ENCODE data around the gene CGREF1.

CGREF1 gene

DNA sequence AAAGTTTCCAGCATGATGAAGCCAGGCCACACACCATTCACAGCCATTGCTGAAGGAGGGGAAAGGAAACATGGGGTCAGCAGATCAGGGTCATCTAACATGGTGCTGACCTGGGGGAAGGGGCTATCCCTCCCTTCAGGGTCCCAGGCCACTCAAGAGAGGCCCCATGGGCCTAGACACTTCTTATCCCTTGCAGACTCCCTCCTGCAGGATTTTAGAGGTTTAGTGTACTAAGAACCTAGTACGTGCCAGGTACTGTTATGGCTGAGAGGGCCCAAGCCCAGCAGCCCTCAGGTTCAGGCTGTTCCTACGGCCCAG is 23.5 kb downstream of the CGREF1 start:
- DNase-seq (no peak), ATAC-seq (ENCODE audit: insufficient read depth, low read depth) (no peak)
- TF ChIP-seq, protein P1, sequence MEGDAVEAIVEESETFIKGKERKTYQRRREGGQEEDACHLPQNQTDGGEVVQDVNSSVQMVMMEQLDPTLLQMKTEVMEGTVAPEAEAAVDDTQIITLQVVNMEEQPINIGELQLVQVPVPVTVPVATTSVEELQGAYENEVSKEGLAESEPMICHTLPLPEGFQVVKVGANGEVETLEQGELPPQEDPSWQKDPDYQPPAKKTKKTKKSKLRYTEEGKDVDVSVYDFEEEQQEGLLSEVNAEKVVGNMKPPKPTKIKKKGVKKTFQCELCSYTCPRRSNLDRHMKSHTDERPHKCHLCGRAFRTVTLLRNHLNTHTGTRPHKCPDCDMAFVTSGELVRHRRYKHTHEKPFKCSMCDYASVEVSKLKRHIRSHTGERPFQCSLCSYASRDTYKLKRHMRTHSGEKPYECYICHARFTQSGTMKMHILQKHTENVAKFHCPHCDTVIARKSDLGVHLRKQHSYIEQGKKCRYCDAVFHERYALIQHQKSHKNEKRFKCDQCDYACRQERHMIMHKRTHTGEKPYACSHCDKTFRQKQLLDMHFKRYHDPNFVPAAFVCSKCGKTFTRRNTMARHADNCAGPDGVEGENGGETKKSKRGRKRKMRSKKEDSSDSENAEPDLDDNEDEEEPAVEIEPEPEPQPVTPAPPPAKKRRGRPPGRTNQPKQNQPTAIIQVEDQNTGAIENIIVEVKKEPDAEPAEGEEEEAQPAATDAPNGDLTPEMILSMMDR (IDR thresholded peaks at IDR 0.05; ENCODE audit: borderline replicate concordance, extremely low read depth, low read length, poor library complexity, severe bottlenecking), result no peak
- no peak for TF ChIP-seq EZH2 (IDR thresholded peaks at IDR 0.05; ENCODE audit: borderline replicate concordance, low read depth, low read length, severe bottlenecking)
- no peak overlapping the region for H2AFZ ChIP-seq (ENCODE audit: low read depth, low read length)
- H3K9ac ChIP-seq (ENCODE audit: low read depth, low read length), result no peak overlapping the region
- H3K4me3 ChIP-seq (ENCODE audit: low read depth in 1 of 2, low read length in 2 of 2), result no peak overlapping the region
- no peak overlapping the region for H3K27ac ChIP-seq (ENCODE audit: low read length)
- no peaks in the 10 kb centered on the region for H3K27me3 ChIP-seq (ENCODE audit: insufficient read depth, low read length, poor library complexity)
- no peaks in the 10 kb centered on the region for H3K4me1 ChIP-seq (ENCODE audit: insufficient read depth, low read length)
- no peaks in the 10 kb centered on the region for H3K79me2 ChIP-seq (ENCODE audit: insufficient read depth, low read length)
- 0 out of 2 replicates have a peak, but pooled peaks cover 3% of the 10 kb centered on the region for H4K20me1 ChIP-seq (ENCODE audit: insufficient read depth, low read length)
- H3K9me3 ChIP-seq (ENCODE audit: insufficient read depth, low read length, severe bottlenecking), result no peaks in the 10 kb centered on the region
- no peak overlapping the region for H3K4me2 ChIP-seq (ENCODE audit: insufficient read depth, low read length)
- H3K36me3 ChIP-seq (ENCODE audit: insufficient read depth, low read length), result 0 out of 2 replicates have a peak, but pooled peaks cover 4% of the 10 kb centered on the region

- no peak overlapping the region for H3K9ac ChIP-seq (ENCODE audit: low read depth, low read length)
- H3K4me2 ChIP-seq (ENCODE audit: insufficient read depth, low read length), result no peak overlapping the region
- H3K4me3 ChIP-seq (ENCODE audit: low read depth in 1 of 2, low read length in 2 of 2), result no peak overlapping the region
Observed at GRCh38 chr2:27094353-27094984, 24.5 kb downstream of the CGREF1 start.

DNA sequence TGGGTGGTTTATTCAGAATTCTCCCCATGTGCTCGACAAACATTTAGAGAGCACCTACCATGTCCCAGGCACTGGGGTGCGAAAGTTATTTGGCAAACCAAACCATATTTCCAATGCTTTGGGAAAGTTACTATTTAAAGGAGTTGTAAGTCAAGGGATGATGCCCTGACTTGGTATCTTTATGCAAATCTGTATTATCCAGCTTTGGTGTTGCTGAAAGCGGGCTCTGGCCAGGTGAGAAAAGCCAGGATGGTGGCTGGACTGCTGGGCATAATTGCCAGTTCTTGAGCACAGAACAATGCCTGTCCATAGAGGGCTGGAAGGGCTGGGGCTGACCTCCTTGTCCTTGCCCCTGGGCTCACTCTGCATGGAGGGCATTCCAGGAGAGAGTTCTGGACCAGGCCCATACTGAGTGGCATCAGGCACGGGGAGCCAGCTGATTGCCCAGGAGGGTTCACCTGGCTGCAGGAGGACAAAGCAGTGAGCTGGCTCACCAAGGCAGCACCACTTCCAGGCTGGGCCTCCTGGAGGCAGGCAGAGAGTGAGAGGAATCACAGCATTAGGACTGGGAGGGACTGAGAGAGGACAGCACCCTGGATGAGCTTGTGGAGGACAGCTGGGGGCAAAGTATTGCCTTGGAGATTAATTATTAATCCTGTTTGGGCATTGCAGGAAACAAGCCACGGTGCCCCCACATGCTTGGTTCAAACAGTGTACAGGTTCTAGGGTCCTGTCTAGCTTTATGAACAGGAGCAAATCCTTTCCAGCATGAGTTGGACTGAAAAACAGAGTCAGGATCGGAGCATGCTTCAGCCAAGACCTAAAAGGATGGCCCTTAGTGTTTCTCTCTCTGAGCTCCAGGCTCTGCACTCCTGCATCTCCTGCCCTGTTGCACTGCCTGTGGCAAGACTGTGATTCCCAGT is 25.2 kb downstream of the CGREF1 start:
- Histone ChIP-seq H3K4me1 (ENCODE audit: insufficient read depth, low read length) (peaks cover 10% of the 10 kb centered on the region), H3K9me3 (ENCODE audit: insufficient read depth, low read length, severe bottlenecking) (no peaks in the 10 kb centered on the region), H3K9ac (ENCODE audit: low read depth, low read length) (no peak overlapping the region), H3K27ac (ENCODE audit: low read length) (no peak overlapping the region), H3K27me3 (ENCODE audit: insufficient read depth, low read length, poor library complexity) (no peaks in the 10 kb centered on the region), H3K4me3 (ENCODE audit: low read depth in 1 of 2, low read length in 2 of 2) (no peak overlapping the region), H3K4me2 (ENCODE audit: insufficient read depth, low read length) (no peak overlapping the region), H3K79me2 (ENCODE audit: insufficient read depth, low read length) (no peaks in the 10 kb centered on the region), H2AFZ (ENCODE audit: low read depth, low read length) (no peak overlapping the region), H3K36me3 (ENCODE audit: insufficient read depth, low read length) (no peaks in the 10 kb centered on the region), H4K20me1 (ENCODE audit: insufficient read depth, low read length) (no peaks in the 10 kb centered on the region)
- TF ChIP-seq, protein P1 (IDR thresholded peaks at IDR 0.05; ENCODE audit: borderline replicate concordance, extremely low read depth, low read length, poor library complexity, severe bottlenecking), result no peak
- no peak for TF ChIP-seq EZH2 (IDR thresholded peaks at IDR 0.05; ENCODE audit: borderline replicate concordance, low read depth, low read length, severe bottlenecking)
- no peak for DNase-seq
- no peak for ATAC-seq (ENCODE audit: insufficient read depth, low read depth)

More at GRCh38 chr2:27094353-27094984, 24.5 kb downstream of the CGREF1 start:
- TF ChIP-seq EZH2 (IDR thresholded peaks at IDR 0.05; ENCODE audit: borderline replicate concordance, low read depth, low read length, severe bottlenecking), result no peak
- TF ChIP-seq, protein P1 (IDR thresholded peaks at IDR 0.05; ENCODE audit: borderline replicate concordance, extremely low read depth, low read length, poor library complexity, severe bottlenecking), result no peak
- no peak for DNase-seq
- Histone ChIP-seq H3K79me2 (ENCODE audit: insufficient read depth, low read length) (no peaks in the 10 kb centered on the region), H3K4me1 (ENCODE audit: insufficient read depth, low read length) (peaks cover 2% of the 10 kb centered on the region; the same call in 1 of the 2 replicates), H3K27me3 (ENCODE audit: insufficient read depth, low read length, poor library complexity) (no peaks in the 10 kb centered on the region), H3K27ac (ENCODE audit: low read length) (no peak overlapping the region), H3K9me3 (ENCODE audit: insufficient read depth, low read length, severe bottlenecking) (no peaks in the 10 kb centered on the region), H2AFZ (ENCODE audit: low read depth, low read length) (no peak overlapping the region), H4K20me1 (ENCODE audit: insufficient read depth, low read length) (0 out of 2 replicates have a peak, but pooled peaks cover 3% of the 10 kb centered on the region), H3K36me3 (ENCODE audit: insufficient read depth, low read length) (0 out of 2 replicates have a peak, but pooled peaks cover 2% of the 10 kb centered on the region)
- ATAC-seq (ENCODE audit: insufficient read depth, low read depth), result no peak

Measured in DND-41 (cell line).